Suppressor macrophage (primary cell): ENCODE measurements around the gene GNAI2.

Experiments
- DNase-seq, 4 experiments: peaks; one replicate each; pipeline ENCODE4 v3.0.0-alpha.2; 2020 to 2022

GNAI2 gene

GRCh38 chr3:50298836-50299637, 63.0 kb downstream of the GNAI2 start, which contains the start of the genes HYAL3 and NAA80:
HYAL3 (minus strand) TSS chr3:50299405; CDS start chr3:50295602, 3,803 bp downstream.
NAA80 (minus strand) TSS chr3:50299405; CDS start chr3:50297463, 1,942 bp downstream.
- peak; percentile 99 to 100 (median 100) for DNase-seq

GRCh38 chr3:50299638-50299928, 63.6 kb downstream of the GNAI2 start:
- DNase-seq: no peak

- peak; percentile 88 to 94 (median 91) for DNase-seq
Measured at GRCh38 chr3:50299929-50300680, 64.1 kb downstream of the GNAI2 start.

- DNase-seq: no peak
Measured at GRCh38 chr3:50300681-50301254, 64.8 kb downstream of the GNAI2 start.

GRCh38 chr3:50302095-50303012, 66.3 kb downstream of the GNAI2 start:
- DNase-seq: no peak

GRCh38 chr3:50303013-50303815, 67.2 kb downstream of the GNAI2 start, which contains the start of gene HYAL1:
HYAL1 (minus strand) TSS chr3:50303574; CDS start chr3:50302956, 618 bp downstream.
- peak in 1 of 4 experiments; percentile 26 for DNase-seq

- no peak for DNase-seq
Measured at GRCh38 chr3:50304601-50305000, 68.6 kb downstream of the GNAI2 start.
